Mammary epithelial cell (primary cell): ENCODE measurements around the gene MMP24.
"Not testable (repeated sequence)": the region's sequence is repeated elsewhere in the genome, so short reads cannot be mapped to it uniquely, and the experiment has no call there.

Experiments used
- EZH2 ChIP-seq: IDR thresholded peaks from 2 replicates; pipeline ENCODE4 v1.6.1; 2012; ENCODE audit warnings: low read length, inconsistent platforms, borderline replicate concordance
- TF ChIP-seq, protein P1 (sequence below), 2 donors: IDR thresholded peaks in 1 of 2; conservative IDR thresholded peaks in 1 of 2; 2 replicates each; pipeline ENCODE4 v1.5.1; 2011 to 2012; ENCODE audit warnings: inconsistent platforms in 2 of 2, low read length in 2 of 2, mild to moderate bottlenecking in 2 of 2, control low read depth in 1 of 2, low read depth in 1 of 2; ENCODE audit not compliant: insufficient read depth in 1 of 2; ENCODE audit errors: extremely low read depth in 1 of 2

DNA sequence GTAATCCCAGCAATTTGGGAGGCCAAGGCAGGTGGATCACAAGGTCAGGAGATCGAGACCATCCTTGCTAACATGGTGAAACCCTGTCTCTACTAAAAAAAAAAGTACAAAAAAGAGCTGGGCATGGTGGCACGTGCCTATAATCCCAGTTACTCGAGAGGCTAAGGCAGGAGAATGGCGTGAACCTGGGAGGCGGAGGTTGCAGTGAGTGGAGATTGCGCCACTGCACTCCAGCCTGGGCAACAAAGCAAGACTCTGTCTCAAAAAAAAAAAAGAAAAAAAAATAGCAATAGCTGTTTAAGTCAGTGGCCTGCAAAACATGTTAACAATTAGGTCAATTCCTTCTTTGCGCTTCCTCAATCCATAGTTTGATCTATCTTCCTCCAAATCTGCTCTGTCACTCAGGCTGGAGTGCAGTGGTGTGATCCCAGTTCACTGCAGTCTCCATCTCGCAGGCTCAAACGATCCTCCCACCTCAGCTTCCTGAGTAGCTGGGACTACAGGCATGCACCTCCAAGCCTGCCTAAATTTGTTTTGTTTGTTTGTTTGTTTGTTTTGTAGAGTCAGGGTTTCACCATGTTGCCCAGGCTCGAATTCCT lies 39.7 kb upstream of the MMP24 start:
- TF ChIP-seq, protein P1, sequence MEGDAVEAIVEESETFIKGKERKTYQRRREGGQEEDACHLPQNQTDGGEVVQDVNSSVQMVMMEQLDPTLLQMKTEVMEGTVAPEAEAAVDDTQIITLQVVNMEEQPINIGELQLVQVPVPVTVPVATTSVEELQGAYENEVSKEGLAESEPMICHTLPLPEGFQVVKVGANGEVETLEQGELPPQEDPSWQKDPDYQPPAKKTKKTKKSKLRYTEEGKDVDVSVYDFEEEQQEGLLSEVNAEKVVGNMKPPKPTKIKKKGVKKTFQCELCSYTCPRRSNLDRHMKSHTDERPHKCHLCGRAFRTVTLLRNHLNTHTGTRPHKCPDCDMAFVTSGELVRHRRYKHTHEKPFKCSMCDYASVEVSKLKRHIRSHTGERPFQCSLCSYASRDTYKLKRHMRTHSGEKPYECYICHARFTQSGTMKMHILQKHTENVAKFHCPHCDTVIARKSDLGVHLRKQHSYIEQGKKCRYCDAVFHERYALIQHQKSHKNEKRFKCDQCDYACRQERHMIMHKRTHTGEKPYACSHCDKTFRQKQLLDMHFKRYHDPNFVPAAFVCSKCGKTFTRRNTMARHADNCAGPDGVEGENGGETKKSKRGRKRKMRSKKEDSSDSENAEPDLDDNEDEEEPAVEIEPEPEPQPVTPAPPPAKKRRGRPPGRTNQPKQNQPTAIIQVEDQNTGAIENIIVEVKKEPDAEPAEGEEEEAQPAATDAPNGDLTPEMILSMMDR (conservative IDR thresholded peaks at IDR 0.05 in 1 of 2, IDR thresholded peaks at IDR 0.05 in 1 of 2; ENCODE audit: extremely low read depth in 1 of 2, insufficient read depth in 1 of 2, low read depth in 1 of 2, low read length in 2 of 2) = not testable (repeated sequence)
- TF ChIP-seq EZH2 = not testable (repeated sequence)
